HEK293 (cell line): ENCODE data around the gene DCUN1D4.

ENCODE experiments used
- CTCF ChIA-PET: fragments of 350-600 bp; formaldehyde crosslinking; extraction: SDS; loops from one replicate; lab custom pipeline; 2021; ENCODE audit warnings: antibody characterized with exemption; lab: Yijun Ruan, JAX
- POLR2A ChIA-PET: fragments of 300-600 bp; formaldehyde crosslinking; extraction: SDS; loops from one replicate; lab custom pipeline; 2020; ENCODE audit warnings: antibody characterized with exemption, inconsistent platforms; lab: Yijun Ruan, JAX
- H3K27ac ChIP-seq: fragments of 200-500 bp; sonication (Bioruptor generic); 2 replicates; pipeline ENCODE4 v1.5.1; 2014; ENCODE audit warnings: low read depth, low read length, control low read depth, inconsistent platforms; ENCODE audit errors: extremely low read depth
- H3K36me3 ChIP-seq, 2 experiments: fragments of 200-500 bp in 1 of 2; sonication (Bioruptor generic) in 1 of 2; 1 replicate in 1 of 2; 2 replicates in 1 of 2; pipeline ENCODE4 v1.5.1; 2014 to 2017; ENCODE audit warnings: inconsistent platforms in 2 of 2, low read length in 2 of 2; ENCODE audit not compliant: control insufficient read depth in 2 of 2, insufficient read depth in 1 of 2
- H3K4me1 ChIP-seq: fragments of 200-500 bp; sonication (Bioruptor generic); 2 replicates; pipeline ENCODE4 v1.5.1; 2014; ENCODE audit warnings: mild to moderate bottlenecking, low read length, inconsistent platforms; ENCODE audit not compliant: control insufficient read depth, insufficient read depth
- H3K4me3 ChIP-seq: 2 replicates; pipeline ENCODE4 v1.5.1; 2011; ENCODE audit warnings: low read depth, mild to moderate bottlenecking, control low read depth, low read length, moderate library complexity
- H3K9me3 ChIP-seq: fragments of 200-500 bp; sonication (Bioruptor generic); 2 replicates; pipeline ENCODE4 v1.5.1; 2014; ENCODE audit warnings: low read depth, low read length, inconsistent platforms; ENCODE audit not compliant: control insufficient read depth, insufficient read depth
- BCL11A ChIP-seq: fragments of 450-650 bp; formaldehyde crosslinking; IDR thresholded peaks from 2 replicates; pipeline ENCODE4 v1.5.1; 2016; ENCODE audit warnings: low read depth, missing biosample characterization, missing genetic modification characterization
- EGR2 ChIP-seq: fragments of 450-650 bp; formaldehyde crosslinking; IDR thresholded peaks from 2 replicates; pipeline ENCODE4 v1.5.1; 2016; ENCODE audit warnings: low read depth, missing biosample characterization, missing genetic modification characterization
- KLF7 ChIP-seq: fragments of 450-650 bp; formaldehyde crosslinking; IDR thresholded peaks from 2 replicates; pipeline ENCODE4 v1.5.1; 2016; ENCODE audit warnings: missing biosample characterization, missing genetic modification characterization, borderline replicate concordance
- PRDM2 ChIP-seq: fragments of 450-650 bp; formaldehyde crosslinking; IDR thresholded peaks from 2 replicates; pipeline ENCODE4 v1.5.1; 2016; ENCODE audit warnings: missing biosample characterization, missing genetic modification characterization, borderline replicate concordance
- SP7 ChIP-seq: fragments of 450-650 bp; formaldehyde crosslinking; IDR thresholded peaks from 2 replicates; pipeline ENCODE4 v1.5.1; 2016; ENCODE audit warnings: missing biosample characterization, missing genetic modification characterization
- TCF7L2 ChIP-seq: IDR thresholded peaks from 2 replicates; pipeline ENCODE4 v1.6.1; 2011; ENCODE audit warnings: low read depth, mild to moderate bottlenecking, inconsistent platforms, low read length, moderate library complexity, borderline replicate concordance
- ZBTB21 ChIP-seq: fragments of 450-650 bp; formaldehyde crosslinking; IDR thresholded peaks from 2 replicates; pipeline ENCODE4 v1.5.1; 2017; ENCODE audit warnings: missing biosample characterization, missing genetic modification characterization
- ZFP69B ChIP-seq: fragments of 450-650 bp; formaldehyde crosslinking; IDR thresholded peaks from 2 replicates; pipeline ENCODE4 v1.5.1; 2016; ENCODE audit warnings: missing biosample characterization, missing genetic modification characterization
- ZNF10 ChIP-seq: fragments of 450-650 bp; formaldehyde crosslinking; IDR thresholded peaks from 2 replicates; pipeline ENCODE4 v1.5.1; 2017; ENCODE audit warnings: missing biosample characterization, missing genetic modification characterization
- ZNF175 ChIP-seq: fragments of 450-650 bp; formaldehyde crosslinking; IDR thresholded peaks from 2 replicates; pipeline ENCODE4 v1.5.1; 2016; ENCODE audit warnings: missing biosample characterization, missing genetic modification characterization
- ZNF404 ChIP-seq: fragments of 450-650 bp; formaldehyde crosslinking; IDR thresholded peaks from 2 replicates; pipeline ENCODE4 v1.5.1; 2017; ENCODE audit warnings: missing biosample characterization, missing genetic modification characterization
- ZNF513 ChIP-seq: fragments of 450-650 bp; IDR thresholded peaks from 2 replicates; pipeline ENCODE4 v1.5.1; 2018; ENCODE audit warnings: missing biosample characterization, missing genetic modification characterization
- ZNF629 ChIP-seq: fragments of 450-650 bp; formaldehyde crosslinking; IDR thresholded peaks from 2 replicates; pipeline ENCODE4 v1.5.1; 2017; ENCODE audit warnings: missing biosample characterization, missing genetic modification characterization
- ZNF660 ChIP-seq: fragments of 450-650 bp; IDR thresholded peaks from 2 replicates; pipeline ENCODE4 v1.5.1; 2018; ENCODE audit warnings: missing biosample characterization, mild to moderate bottlenecking, missing genetic modification characterization
- ZNF76 ChIP-seq: fragments of 450-650 bp; formaldehyde crosslinking; IDR thresholded peaks from 2 replicates; pipeline ENCODE4; 2016; ENCODE audit warnings: low read depth, missing biosample characterization, missing genetic modification characterization, borderline replicate concordance

DCUN1D4 gene

DNA sequence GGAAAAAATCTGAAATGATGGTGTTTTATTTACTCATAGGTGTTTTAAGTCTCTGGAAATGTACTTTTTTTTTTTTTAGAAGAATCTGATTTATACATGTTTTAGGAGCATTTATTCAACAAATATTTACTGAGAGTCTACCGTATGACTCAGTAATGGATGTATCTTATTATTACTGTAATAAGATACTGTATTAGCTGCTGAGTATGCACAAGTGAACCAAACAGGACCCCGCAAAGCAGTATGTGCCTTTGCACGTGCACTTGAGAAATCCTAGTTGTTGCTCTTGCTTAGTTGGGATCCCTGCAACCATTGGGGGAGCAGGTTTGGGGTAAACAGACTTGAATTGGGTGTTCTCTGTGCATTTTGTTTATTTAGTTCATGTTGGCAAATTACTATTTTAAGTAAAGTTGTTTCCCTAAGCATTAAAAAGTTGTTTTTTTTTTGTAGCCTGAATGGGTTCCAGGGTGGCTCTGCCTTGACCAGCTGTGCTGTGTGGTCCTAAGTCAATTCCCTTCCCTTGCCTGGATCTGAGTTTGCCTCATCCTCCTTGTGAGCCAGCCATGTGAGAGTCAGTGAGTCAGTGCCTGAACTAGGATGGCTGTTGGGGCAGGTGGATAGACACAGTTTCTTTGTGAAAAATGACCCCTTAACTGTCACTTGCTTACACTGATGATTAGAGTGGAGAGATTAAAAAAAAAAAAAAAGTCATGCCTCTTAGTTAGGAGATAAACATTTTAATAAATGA lies 27.7 kb downstream of the DCUN1D4 start:
- ChIA-PET POLR2A (no interaction called here), CTCF (interaction anchor here (0.7 to 1.4 kb wide), 2 partner anchors 25 to 38 kb away, joined by 3 to 4 read pairs; no protein-coding TSS in a partner anchor)
- H3K9me3 ChIP-seq: no peaks in the 10 kb centered on the region
- no peaks in the 10 kb centered on the region for H3K4me1 ChIP-seq
- H3K36me3 ChIP-seq: peaks cover 0 to 82% of the 10 kb centered on the region in 2 experiments; a peak in 2 of 3 replicates
- no peak for TF ChIP-seq ZNF175 (tag by site-specific recombination)
- no peak for TF ChIP-seq ZNF629 (tag by site-specific recombination)
- TF ChIP-seq KLF7 (tag by site-specific recombination): no peak
- TF ChIP-seq ZNF404 (tag by site-specific recombination): no peak
- no peak for TF ChIP-seq TCF7L2
- H3K27ac ChIP-seq: no peak overlapping the region
- no peak overlapping the region for H3K4me3 ChIP-seq

DNA sequence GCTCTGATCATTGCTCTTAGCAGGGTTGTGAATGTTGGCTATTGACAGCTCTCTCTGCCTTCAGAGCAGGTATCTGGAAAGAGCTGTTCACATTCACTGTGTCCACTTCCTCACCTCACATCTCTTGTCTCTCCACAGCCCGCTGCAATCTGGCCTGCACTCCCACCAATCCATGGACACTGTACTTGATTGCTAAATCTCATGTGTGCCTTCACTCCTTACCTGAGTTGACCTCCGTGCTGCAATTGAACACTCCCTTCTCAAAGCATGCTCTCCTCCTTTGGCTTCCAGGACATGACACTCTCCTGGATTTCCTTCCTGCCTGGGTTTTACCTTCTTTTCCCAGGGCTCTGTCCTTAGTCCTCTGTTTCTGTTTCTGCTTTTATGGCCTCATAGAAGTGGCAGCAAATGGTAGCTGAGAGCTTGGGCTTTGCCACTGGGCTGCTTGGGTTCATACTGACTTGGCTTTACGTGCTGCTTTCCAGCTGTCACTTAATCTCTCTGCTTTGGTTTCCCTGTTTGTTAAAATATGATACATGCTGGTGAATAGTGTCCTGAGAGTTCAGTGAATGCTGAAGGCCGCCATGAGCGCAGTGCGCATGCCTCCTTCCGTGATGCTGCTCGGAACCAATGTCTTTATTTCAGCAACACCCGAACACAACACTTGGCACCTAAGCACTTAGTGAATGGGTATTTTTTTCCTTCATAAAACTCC lies 29.5 kb downstream of the DCUN1D4 start:
- H3K27ac ChIP-seq: no peak overlapping the region
- no peak overlapping the region for H3K4me3 ChIP-seq
- H3K4me1 ChIP-seq: no peaks in the 10 kb centered on the region
- CTCF ChIA-PET: no interaction called here
- POLR2A ChIA-PET: no interaction called here
- peaks cover 0 to 76% of the 10 kb centered on the region in 2 experiments; a peak in 2 of 3 replicates for H3K36me3 ChIP-seq
- no peaks in the 10 kb centered on the region for H3K9me3 ChIP-seq
- TF ChIP-seq ZNF76 (tag by site-specific recombination) (no peak), SP7 (tag by site-specific recombination) (no peak), PRDM2 (tag by site-specific recombination) (no peak), BCL11A (no peak), ZFP69B (tag by site-specific recombination) (no peak), ZNF660 (tag by site-specific recombination) (no peak), ZNF513 (tag by site-specific recombination) (no peak), TCF7L2 (no peak), ZNF10 (tag by site-specific recombination) (no peak), EGR2 (tag by site-specific recombination) (no peak), ZBTB21 (tag by site-specific recombination) (no peak)
- TF ChIP-seq, all 188 proteins: peak for 0
